BE2C (cell line): ENCODE measurements around the gene BCL3.

Source experiments
- DNase-seq: peaks from one replicate; pipeline ENCODE4 v3.0.0-alpha.2; 2020
- H3K27me3 ChIP-seq: fragments of 250-450 bp; sonication (Bioruptor Pico); 2 replicates; pipeline ENCODE4 v1.5.1; 2020; ENCODE audit warnings: mild to moderate bottlenecking
- H3K36me3 ChIP-seq: fragments of 250-450 bp; sonication (Bioruptor Pico); 2 replicates; pipeline ENCODE4 v1.5.1; 2020; ENCODE audit warnings: mild to moderate bottlenecking
- H3K4me1 ChIP-seq: fragments of 250-450 bp; sonication (Bioruptor Pico); 2 replicates; pipeline ENCODE4 v1.5.1; 2020
- H3K4me3 ChIP-seq: 2 replicates; pipeline ENCODE4 v1.5.1; 2011; ENCODE audit warnings: low read depth, low read length
- H3K9me3 ChIP-seq: fragments of 250-450 bp; sonication (Bioruptor Pico); 2 replicates; pipeline ENCODE4 v1.5.1; 2020
- TF ChIP-seq, protein P1 (sequence below): IDR thresholded peaks from 2 replicates; pipeline ENCODE4 v1.5.1; 2012; ENCODE audit warnings: mild to moderate bottlenecking, low read depth, low read length

Gene BCL3

GRCh38 chr19:44710483-44710882 is 38.0 kb upstream of the BCL3 start:
- Histone ChIP-seq H3K4me3 (no peak overlapping the region), H3K36me3 (no peaks in the 10 kb centered on the region), H3K9me3 (no peaks in the 10 kb centered on the region), H3K4me1 (no peaks in the 10 kb centered on the region), H3K27me3 (no peaks in the 10 kb centered on the region)
- DNase-seq, result no peak
- TF ChIP-seq, protein P1, sequence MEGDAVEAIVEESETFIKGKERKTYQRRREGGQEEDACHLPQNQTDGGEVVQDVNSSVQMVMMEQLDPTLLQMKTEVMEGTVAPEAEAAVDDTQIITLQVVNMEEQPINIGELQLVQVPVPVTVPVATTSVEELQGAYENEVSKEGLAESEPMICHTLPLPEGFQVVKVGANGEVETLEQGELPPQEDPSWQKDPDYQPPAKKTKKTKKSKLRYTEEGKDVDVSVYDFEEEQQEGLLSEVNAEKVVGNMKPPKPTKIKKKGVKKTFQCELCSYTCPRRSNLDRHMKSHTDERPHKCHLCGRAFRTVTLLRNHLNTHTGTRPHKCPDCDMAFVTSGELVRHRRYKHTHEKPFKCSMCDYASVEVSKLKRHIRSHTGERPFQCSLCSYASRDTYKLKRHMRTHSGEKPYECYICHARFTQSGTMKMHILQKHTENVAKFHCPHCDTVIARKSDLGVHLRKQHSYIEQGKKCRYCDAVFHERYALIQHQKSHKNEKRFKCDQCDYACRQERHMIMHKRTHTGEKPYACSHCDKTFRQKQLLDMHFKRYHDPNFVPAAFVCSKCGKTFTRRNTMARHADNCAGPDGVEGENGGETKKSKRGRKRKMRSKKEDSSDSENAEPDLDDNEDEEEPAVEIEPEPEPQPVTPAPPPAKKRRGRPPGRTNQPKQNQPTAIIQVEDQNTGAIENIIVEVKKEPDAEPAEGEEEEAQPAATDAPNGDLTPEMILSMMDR, result no peak

- H3K4me3 ChIP-seq, result no peak overlapping the region
- H3K4me1 ChIP-seq, result no peaks in the 10 kb centered on the region
- H3K9me3 ChIP-seq, result no peaks in the 10 kb centered on the region
- TF ChIP-seq, protein P1, result no peak
- no peaks in the 10 kb centered on the region for H3K36me3 ChIP-seq
- H3K27me3 ChIP-seq, result no peaks in the 10 kb centered on the region
- DNase-seq, result no peak
These were observed 35.5 kb upstream of the BCL3 start for GRCh38 chr19:44712864-44713515.

GRCh38 chr19:44714597-44715169 is 33.8 kb upstream of the BCL3 start:
- no peak for DNase-seq
- Histone ChIP-seq H3K4me1 (peaks cover 3% of the 10 kb centered on the region; the same call in 1 of the 2 replicates), H3K27me3 (no peaks in the 10 kb centered on the region), H3K4me3 (no peak overlapping the region), H3K9me3 (no peaks in the 10 kb centered on the region), H3K36me3 (no peaks in the 10 kb centered on the region)
- TF ChIP-seq, protein P1, result no peak

DNA sequence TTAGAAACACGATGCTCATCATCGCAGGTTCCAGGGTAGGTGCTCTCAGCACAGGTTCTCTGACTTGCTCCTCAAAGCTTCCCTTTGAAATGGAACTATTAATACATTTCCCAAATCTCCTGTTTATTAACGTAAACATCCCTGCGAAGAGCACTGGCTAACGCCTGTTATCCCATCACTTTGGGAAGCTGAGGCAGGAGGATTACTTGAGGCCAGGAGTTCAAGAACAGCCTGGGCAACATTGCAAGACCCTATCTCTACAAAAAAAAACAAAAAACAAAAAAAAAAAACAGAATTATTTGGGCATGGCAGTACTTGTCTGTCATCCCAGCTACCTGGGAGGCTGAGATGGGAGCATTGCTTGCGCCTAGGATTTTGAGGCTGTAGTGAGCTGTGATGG is 30.9 kb upstream of the BCL3 start:
- no peak for DNase-seq
- Histone ChIP-seq H3K27me3 (no peaks in the 10 kb centered on the region), H3K4me1 (peaks cover 3% of the 10 kb centered on the region; the same call in 1 of the 2 replicates), H3K36me3 (no peaks in the 10 kb centered on the region), H3K4me3 (no peak overlapping the region), H3K9me3 (no peaks in the 10 kb centered on the region)
- TF ChIP-seq, protein P1, result no peak

GRCh38 chr19:44718441-44719261 is 29.9 kb upstream of the BCL3 start:
- H3K27me3 ChIP-seq, result no peaks in the 10 kb centered on the region
- peak overlapping the region; percentile 35 for H3K4me3 ChIP-seq
- no peaks in the 10 kb centered on the region for H3K36me3 ChIP-seq
- peak; percentile 70 for DNase-seq
- TF ChIP-seq, protein P1, result no peak
- peaks cover 3% of the 10 kb centered on the region; the same call in 1 of the 2 replicates for H3K4me1 ChIP-seq
- no peaks in the 10 kb centered on the region for H3K9me3 ChIP-seq
